HL-60 (cell line): ENCODE data around the gene OXSR1.
"Not testable (repeated sequence)": the region's sequence is repeated elsewhere in the genome, so short reads cannot be mapped to it uniquely, and the experiment has no call there.

Experiments
- DNase-seq, 2 experiments: peaks; one replicate each; pipeline ENCODE4 v3.0.0-alpha.2; 2010 to 2020; ENCODE audit warnings: low read depth in 1 of 2, low spot score in 1 of 2
- H3K27ac ChIP-seq: fragments of 250-450 bp; sonication (Bioruptor Pico); replicated peaks from 2 replicates; pipeline ENCODE4 v1.5.1; 2020; ENCODE audit warnings: mild to moderate bottlenecking, moderate library complexity
- H3K27me3 ChIP-seq: fragments of 250-450 bp; sonication (Bioruptor Pico); 2 replicates; pipeline ENCODE4 v1.5.1; 2021; ENCODE audit warnings: mild to moderate bottlenecking, moderate library complexity; ENCODE audit not compliant: insufficient read depth, poor library complexity, severe bottlenecking
- H3K4me3 ChIP-seq: replicated peaks from 2 replicates; pipeline ENCODE4 v1.5.1; 2011; ENCODE audit warnings: mild to moderate bottlenecking, control low read depth, low read length; ENCODE audit not compliant: insufficient read depth
- GABPA ChIP-seq: IDR thresholded peaks from 2 replicates; pipeline ENCODE4 v1.6.1; 2012; ENCODE audit warnings: low read depth
- POLR2AphosphoS5 ChIP-seq: IDR thresholded peaks from 2 replicates; pipeline ENCODE4 v1.6.1; 2012; ENCODE audit warnings: low read depth
- SPI1 ChIP-seq: IDR thresholded peaks from 2 replicates; pipeline ENCODE4 v1.6.1; 2012; ENCODE audit warnings: low read depth, mild to moderate bottlenecking, borderline replicate concordance
- TF ChIP-seq, protein P1 (sequence below): IDR thresholded peaks from one replicate; pipeline ENCODE4 v1.5.1; 2011; ENCODE audit warnings: low read length, control low read depth, inconsistent platforms; ENCODE audit not compliant: insufficient read depth
- TF ChIP-seq, protein P2 (sequence below): IDR thresholded peaks from 2 replicates; pipeline ENCODE4 v1.6.1; 2012; ENCODE audit warnings: low read depth; ENCODE audit not compliant: insufficient replicate concordance

Gene OXSR1

DNA sequence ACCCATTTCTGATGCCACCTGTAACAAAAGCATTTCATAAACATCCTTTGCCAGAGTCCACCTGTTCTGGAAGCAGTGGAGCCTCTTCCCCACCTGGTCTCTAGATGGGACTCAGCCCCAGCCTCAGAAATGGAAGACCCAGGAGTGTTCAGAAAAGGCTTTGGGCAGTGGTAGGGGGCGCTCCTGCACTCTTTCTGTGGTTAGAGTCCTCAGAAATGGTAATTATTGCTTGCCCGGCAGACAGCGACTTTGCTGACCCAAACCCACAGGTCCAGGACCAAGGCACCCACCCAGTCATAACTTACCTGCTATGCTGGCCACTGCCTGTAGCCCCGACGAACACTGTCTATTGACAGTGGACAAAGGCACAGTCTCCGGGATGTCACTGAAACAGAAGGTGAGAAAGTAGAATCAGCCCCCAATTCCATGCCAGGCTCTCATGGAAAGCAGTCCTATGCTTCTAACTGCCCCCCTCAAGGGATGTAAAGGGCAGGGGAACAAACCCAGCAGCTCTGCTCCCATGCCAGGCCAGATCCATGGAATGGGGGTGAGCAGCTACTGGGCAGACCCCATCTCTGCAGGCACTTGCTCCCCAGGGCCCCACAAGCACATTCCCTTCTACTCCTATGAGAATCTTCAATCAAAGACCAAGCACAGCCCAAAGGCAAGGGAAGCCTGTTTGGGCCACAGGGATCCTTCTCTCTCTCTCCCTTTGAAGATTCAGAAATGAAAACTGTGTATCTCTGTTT, 33.5 kb upstream of the OXSR1 start:
- H3K4me3 ChIP-seq, result no peak overlapping the region
- no peak overlapping the region for H3K27ac ChIP-seq
- no peak for TF ChIP-seq POLR2AphosphoS5
- TF ChIP-seq GABPA, result no peak
- TF ChIP-seq, protein P1, sequence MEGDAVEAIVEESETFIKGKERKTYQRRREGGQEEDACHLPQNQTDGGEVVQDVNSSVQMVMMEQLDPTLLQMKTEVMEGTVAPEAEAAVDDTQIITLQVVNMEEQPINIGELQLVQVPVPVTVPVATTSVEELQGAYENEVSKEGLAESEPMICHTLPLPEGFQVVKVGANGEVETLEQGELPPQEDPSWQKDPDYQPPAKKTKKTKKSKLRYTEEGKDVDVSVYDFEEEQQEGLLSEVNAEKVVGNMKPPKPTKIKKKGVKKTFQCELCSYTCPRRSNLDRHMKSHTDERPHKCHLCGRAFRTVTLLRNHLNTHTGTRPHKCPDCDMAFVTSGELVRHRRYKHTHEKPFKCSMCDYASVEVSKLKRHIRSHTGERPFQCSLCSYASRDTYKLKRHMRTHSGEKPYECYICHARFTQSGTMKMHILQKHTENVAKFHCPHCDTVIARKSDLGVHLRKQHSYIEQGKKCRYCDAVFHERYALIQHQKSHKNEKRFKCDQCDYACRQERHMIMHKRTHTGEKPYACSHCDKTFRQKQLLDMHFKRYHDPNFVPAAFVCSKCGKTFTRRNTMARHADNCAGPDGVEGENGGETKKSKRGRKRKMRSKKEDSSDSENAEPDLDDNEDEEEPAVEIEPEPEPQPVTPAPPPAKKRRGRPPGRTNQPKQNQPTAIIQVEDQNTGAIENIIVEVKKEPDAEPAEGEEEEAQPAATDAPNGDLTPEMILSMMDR, result peak; percentile 32
- TF ChIP-seq, protein P2, sequence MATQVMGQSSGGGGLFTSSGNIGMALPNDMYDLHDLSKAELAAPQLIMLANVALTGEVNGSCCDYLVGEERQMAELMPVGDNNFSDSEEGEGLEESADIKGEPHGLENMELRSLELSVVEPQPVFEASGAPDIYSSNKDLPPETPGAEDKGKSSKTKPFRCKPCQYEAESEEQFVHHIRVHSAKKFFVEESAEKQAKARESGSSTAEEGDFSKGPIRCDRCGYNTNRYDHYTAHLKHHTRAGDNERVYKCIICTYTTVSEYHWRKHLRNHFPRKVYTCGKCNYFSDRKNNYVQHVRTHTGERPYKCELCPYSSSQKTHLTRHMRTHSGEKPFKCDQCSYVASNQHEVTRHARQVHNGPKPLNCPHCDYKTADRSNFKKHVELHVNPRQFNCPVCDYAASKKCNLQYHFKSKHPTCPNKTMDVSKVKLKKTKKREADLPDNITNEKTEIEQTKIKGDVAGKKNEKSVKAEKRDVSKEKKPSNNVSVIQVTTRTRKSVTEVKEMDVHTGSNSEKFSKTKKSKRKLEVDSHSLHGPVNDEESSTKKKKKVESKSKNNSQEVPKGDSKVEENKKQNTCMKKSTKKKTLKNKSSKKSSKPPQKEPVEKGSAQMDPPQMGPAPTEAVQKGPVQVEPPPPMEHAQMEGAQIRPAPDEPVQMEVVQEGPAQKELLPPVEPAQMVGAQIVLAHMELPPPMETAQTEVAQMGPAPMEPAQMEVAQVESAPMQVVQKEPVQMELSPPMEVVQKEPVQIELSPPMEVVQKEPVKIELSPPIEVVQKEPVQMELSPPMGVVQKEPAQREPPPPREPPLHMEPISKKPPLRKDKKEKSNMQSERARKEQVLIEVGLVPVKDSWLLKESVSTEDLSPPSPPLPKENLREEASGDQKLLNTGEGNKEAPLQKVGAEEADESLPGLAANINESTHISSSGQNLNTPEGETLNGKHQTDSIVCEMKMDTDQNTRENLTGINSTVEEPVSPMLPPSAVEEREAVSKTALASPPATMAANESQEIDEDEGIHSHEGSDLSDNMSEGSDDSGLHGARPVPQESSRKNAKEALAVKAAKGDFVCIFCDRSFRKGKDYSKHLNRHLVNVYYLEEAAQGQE, result no peak
- no peak for TF ChIP-seq SPI1
- peak in 1 of 2 experiments; percentile 47 for DNase-seq
- no peaks in the 10 kb centered on the region for H3K27me3 ChIP-seq

DNA sequence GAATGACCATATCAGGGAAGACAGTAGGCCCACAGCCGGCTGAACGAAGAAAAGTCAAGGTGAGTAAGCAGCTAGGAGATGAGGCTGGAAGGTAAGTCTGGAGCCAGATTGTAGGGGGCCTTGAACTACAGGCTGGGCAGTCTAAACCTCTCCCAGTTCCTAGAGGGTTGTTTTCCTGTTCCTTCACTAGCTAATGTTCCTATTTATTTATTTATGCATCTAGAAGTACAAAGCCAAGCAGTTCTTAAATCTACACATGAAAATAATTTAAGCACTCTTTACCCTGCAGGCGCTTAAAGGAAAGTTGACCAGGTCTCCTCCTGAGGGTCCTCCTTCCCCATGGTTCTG, 32.2 kb upstream of the OXSR1 start:
- no peak overlapping the region for H3K27ac ChIP-seq
- no peak overlapping the region for H3K4me3 ChIP-seq
- DNase-seq, result no peak
- TF ChIP-seq, protein P2, result no peak
- no peak for TF ChIP-seq SPI1
- TF ChIP-seq, protein P1, result no peak
- TF ChIP-seq GABPA, result no peak
- H3K27me3 ChIP-seq, result no peaks in the 10 kb centered on the region

DNA sequence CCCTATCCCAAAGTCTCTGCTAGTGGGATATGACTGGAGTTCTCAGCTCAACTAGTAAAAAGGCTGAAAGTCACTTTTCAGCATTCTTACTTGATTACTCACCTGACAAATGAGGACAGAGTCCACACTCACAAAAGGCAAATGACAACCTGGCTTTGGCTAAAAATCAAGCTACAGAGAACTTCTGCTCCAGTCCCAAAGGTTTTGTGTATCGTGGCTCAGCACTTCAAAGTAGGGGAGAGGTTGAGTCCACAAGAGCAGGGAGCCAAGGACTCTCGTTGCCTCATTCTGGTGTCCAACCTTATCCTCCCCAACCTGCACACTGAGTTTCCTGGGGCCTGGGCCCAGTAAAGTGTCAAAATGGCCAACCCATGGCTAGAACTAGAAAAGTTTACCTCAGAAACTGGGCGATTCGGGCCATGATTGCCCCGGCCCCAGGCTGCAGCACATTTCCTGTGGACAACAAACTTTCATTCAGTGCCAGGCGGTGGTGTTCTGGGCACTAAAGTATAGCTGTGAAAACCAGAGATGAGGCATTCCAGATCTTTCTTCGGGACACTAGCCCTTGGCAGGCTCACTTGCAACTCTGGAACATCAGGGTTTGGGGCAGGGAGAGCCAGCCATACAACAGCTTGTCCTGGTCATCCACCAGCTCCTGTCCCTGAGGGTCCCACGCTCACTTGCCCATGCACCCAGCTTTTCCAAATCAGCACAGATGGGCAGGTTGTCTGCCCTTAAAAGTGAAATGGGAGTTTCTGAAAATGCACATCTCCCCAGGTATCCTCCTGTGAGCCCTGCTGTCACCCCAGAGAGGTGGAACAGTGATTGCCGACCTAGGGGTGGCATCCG, 31.6 kb upstream of the OXSR1 start:
- no peak overlapping the region for H3K4me3 ChIP-seq
- TF ChIP-seq, protein P2, result no peak
- TF ChIP-seq, protein P1, result no peak
- DNase-seq, result no peak
- no peak overlapping the region for H3K27ac ChIP-seq
- no peaks in the 10 kb centered on the region for H3K27me3 ChIP-seq

DNA sequence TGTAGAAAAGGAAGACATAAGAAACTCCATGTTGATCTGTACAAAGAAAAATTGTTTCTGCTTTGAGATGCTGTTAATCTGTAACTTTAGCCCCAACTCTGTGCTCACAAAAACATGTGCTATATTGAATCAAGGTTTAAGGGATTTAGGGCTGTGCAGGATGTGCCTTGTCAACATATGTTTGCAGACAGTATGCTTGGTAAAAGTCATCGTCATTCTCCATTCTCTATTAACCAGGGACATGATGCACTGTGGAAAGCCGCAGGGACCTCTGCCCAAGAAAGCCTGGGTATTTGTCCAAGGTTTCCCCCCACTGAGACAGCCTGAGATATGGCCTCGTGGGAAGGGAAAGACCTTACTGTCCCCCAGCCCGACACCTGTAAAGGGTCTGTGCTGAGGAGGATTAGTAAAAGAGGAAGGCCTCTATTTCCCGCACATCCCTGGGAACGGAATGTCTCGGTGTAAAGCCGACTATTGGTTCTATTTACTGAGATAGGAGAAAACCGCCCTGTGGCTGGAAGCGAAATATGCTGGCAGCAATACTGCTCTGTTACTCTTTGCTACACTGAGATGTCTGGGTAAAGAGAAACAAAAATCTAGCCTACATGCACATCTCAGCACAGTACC, 30.7 kb upstream of the OXSR1 start:
- not testable (repeated sequence) for DNase-seq, H3K4me3 ChIP-seq, H3K27ac ChIP-seq, H3K27me3 ChIP-seq
